Esophagus squamous epithelium (tissue), 5 donors: ENCODE results near the gene TMEM131. TPM values are rescaled to one million over a fixed set of nuclear protein-coding genes. Genes with fewer than 3 reads are reported as not detected.
"Not testable (repeated sequence)": the region's sequence is repeated elsewhere in the genome, so short reads cannot be mapped to it uniquely, and the experiment has no call there.

Experiments
- DNase-seq: peaks from one replicate; lab custom pipeline; 2025; lab: John Stamatoyannopoulos, UW
- H3K27ac ChIP-seq, 4 donors: fragments of 200-600 bp; sonication (generic); one replicate each; pipeline ENCODE4 v1.5.1; 2016 to 2019; ENCODE audit warnings: mild to moderate bottlenecking in 1 of 4
- H3K27me3 ChIP-seq, 4 donors: fragments of 200-600 bp; sonication (generic); 1 replicate in 3 of 4; 2 replicates in 1 of 4; pipeline versions ENCODE4 v1.5.1 to v1.6.0; 2017 to 2021; ENCODE audit warnings: antibody characterized with exemption in 1 of 4
- H3K36me3 ChIP-seq, 3 donors: fragments of 200-600 bp; sonication (generic); one replicate each; pipeline ENCODE4 v1.5.1; 2016 to 2019
- H3K4me1 ChIP-seq, 3 donors: fragments of 200-600 bp; sonication (generic); one replicate each; pipeline ENCODE4 v1.5.1; 2017 to 2019
- H3K4me3 ChIP-seq, 4 donors: fragments of 200-600 bp; sonication (generic); 1 replicate in 3 of 4; 2 replicates in 1 of 4; pipeline ENCODE4 v1.5.1; 2016 to 2019; ENCODE audit warnings: mild to moderate bottlenecking in 2 of 4, moderate library complexity in 1 of 4
- H3K9me3 ChIP-seq, 3 donors: fragments of 200-600 bp; sonication (generic); one replicate each; pipeline ENCODE4 v1.5.1; 2016 to 2019
- CTCF ChIP-seq, 6 experiments: fragments of 450-650 bp in 4 of 6; fragments of 200-600 bp in 2 of 6; sonication (generic) in 2 of 6; IDR thresholded peaks; one replicate each; pipeline ENCODE4 v1.5.1; 2016 to 2019; ENCODE audit warnings: antibody characterized with exemption in 6 of 6, mild to moderate bottlenecking in 4 of 6, moderate library complexity in 4 of 6
- POLR2A ChIP-seq, 4 donors: fragments of 450-650 bp; IDR thresholded peaks; one replicate each; pipeline ENCODE4 v1.6.1; 2017; ENCODE audit warnings: antibody characterized with exemption in 4 of 4, mild to moderate bottlenecking in 4 of 4, moderate library complexity in 3 of 4
- WGBS, 2 donors: methylation state at CpG; one replicate each; pipeline ENCODE4 v1.1.5; 2018; 5-methylcytosine and 5-hydroxymethylcytosine counted together
- intact Hi-C: fragments of 100-400 bp; cut with DNase I; formaldehyde crosslinking; loops from one replicate; pipeline ENCODE4 v1.15.0; 2022
- total RNA-seq, 4 donors: library from RNA; depleted of rRNA; stranded (reverse); fragments of >200 nt; gene quantifications; one replicate each; pipeline ENCODE4 v1.1.0, GENCODE V29; 2016
- donor health status: DM: yes; HTN: yes; CAD: no.

Gene TMEM131
- 10 to 100 TPM; 24.2 to 36.4 (median 28.1) TPM for total RNA-seq

- Histone ChIP-seq H3K36me3 (no peaks in the 10 kb centered on the region), H3K4me1 (peaks cover 0 to 67% (median 23%) of the 10 kb centered on the region in 3 donors)
- 0 to 11% methylated on average over 7 to 14 of the region's 88 CpGs for WGBS, 2 donors
Observed at GRCh38 chr2:97995734-97996624, at the start of gene TMEM131. Gene TMEM131 (minus strand): TSS chr2:97995948. CDS start chr2:97995662, 286 bp downstream.

GRCh38 chr2:98044730-98045129 lies 49.0 kb upstream of the TMEM131 start:
- Histone ChIP-seq H3K27me3 (peaks cover 0 to 32% (median 0%) of the 10 kb centered on the region in 4 donors), H3K9me3 (peaks cover 0 to 19% (median 13%) of the 10 kb centered on the region in 3 donors)
- 93 to 100% methylated on average over 2 of the region's 2 CpGs for WGBS, 2 donors
- H3K4me3 ChIP-seq, H3K36me3 ChIP-seq, H3K27ac ChIP-seq, H3K4me1 ChIP-seq, DNase-seq, intact Hi-C loops: not testable (repeated sequence)

More at GRCh38 chr2:97995734-97996624, at the start of gene TMEM131:
- no peaks in the 10 kb centered on the region for H3K27me3 ChIP-seq
- intact Hi-C loops, result loop anchor here (10.0 kb wide), 1 partner anchor 191 kb away; no protein-coding TSS in a partner anchor
- peak within 1 kb of the TSS; percentile 67 to 94 (median 92) for H3K4me3 ChIP-seq
- no peaks in the 10 kb centered on the region for H3K9me3 ChIP-seq
- peak; percentile 79 for DNase-seq
- peak in 2 of 4 donors; percentile 45 to 88 for TF ChIP-seq POLR2A (IDR thresholded peaks at IDR 0.05)
- TF ChIP-seq CTCF (IDR thresholded peaks at IDR 0.05), result no peak
- H3K27ac ChIP-seq, result peak within 1 kb of the TSS; percentile 96 to 99 (median 97)

- intact Hi-C loops, result no loop called here
- no peak for TF ChIP-seq CTCF (IDR thresholded peaks at IDR 0.05)
- no peak for TF ChIP-seq POLR2A (IDR thresholded peaks at IDR 0.05)
Observed at GRCh38 chr2:98043101-98043500, 47.4 kb upstream of the TMEM131 start.

GRCh38 chr2:98040331-98040939 lies 44.7 kb upstream of the TMEM131 start:
- Histone ChIP-seq H3K36me3 (no peaks in the 10 kb centered on the region), H3K27me3 (peaks cover 0 to 11% (median 0%) of the 10 kb centered on the region in 4 donors), H3K9me3 (peaks cover 0 to 13% (median 11%) of the 10 kb centered on the region in 3 donors), H3K4me1 (peaks cover 0 to 7% (median 0%) of the 10 kb centered on the region in 3 donors), H3K4me3 (no peak overlapping the region), H3K27ac (peak overlapping the region in 1 of 4 donors; percentile 14)
- TF ChIP-seq CTCF (IDR thresholded peaks at IDR 0.05), result no peak
- no peak for TF ChIP-seq POLR2A (IDR thresholded peaks at IDR 0.05)
- WGBS, 2 donors, result 70 to 74% methylated on average over 6 to 7 of the region's 8 CpGs
- DNase-seq, result no peak
- intact Hi-C loops, result no loop called here

More at GRCh38 chr2:98043101-98043500, 47.4 kb upstream of the TMEM131 start:
- peaks cover 0 to 22% (median 0%) of the 10 kb centered on the region in 4 donors for H3K27me3 ChIP-seq
- DNase-seq, result no peak
- no peak overlapping the region for H3K4me3 ChIP-seq
- H3K36me3 ChIP-seq, result no peaks in the 10 kb centered on the region
- H3K4me1 ChIP-seq, result no peaks in the 10 kb centered on the region
- H3K27ac ChIP-seq, result no peak overlapping the region
- peaks cover 0 to 19% (median 13%) of the 10 kb centered on the region in 3 donors for H3K9me3 ChIP-seq
- 69 to 79% methylated on average over 1 of the region's 1 CpG for WGBS, 2 donors

GRCh38 chr2:98039085-98039756 lies 43.5 kb upstream of the TMEM131 start:
- H3K27me3 ChIP-seq, result peaks cover 0 to 11% (median 0%) of the 10 kb centered on the region in 4 donors
- no peak for TF ChIP-seq CTCF (IDR thresholded peaks at IDR 0.05)
- H3K9me3 ChIP-seq, result peaks cover 0 to 5% (median 0%) of the 10 kb centered on the region in 3 donors
- no peak for DNase-seq
- no peak overlapping the region for H3K27ac ChIP-seq
- intact Hi-C loops, result no loop called here
- no peak overlapping the region for H3K4me3 ChIP-seq
- 74 to 76% methylated on average over 12 of the region's 12 CpGs for WGBS, 2 donors
- H3K36me3 ChIP-seq, result no peaks in the 10 kb centered on the region
- peaks cover 0 to 7% (median 0%) of the 10 kb centered on the region in 3 donors for H3K4me1 ChIP-seq
